Activated T-helper 2 cell treated with anti-CD3 and anti-CD28 coated beads, Interferon-gamma antibody, Interleukin-2, Interleukin-4, amounts not matched to agents 10 μg/mL and 5 μg/mL and 100 μg/mL, durations not matched to agents 14 hours and 24 hours and 36 hours (primary cell): ENCODE measurements around the gene GPR162. TPM values are rescaled to one million over a fixed set of nuclear protein-coding genes. Genes with fewer than 3 reads are reported as not detected.
A peak's percentile ranks its signal among the peaks of the same experiment; 100 is the strongest.

Experiments used
- DNase-seq: peaks from one replicate; pipeline ENCODE4 v3.0.0; 2021; ENCODE audit warnings: low spot score
- H3K27ac Mint-ChIP-seq: one replicate; pipeline ENCODE4 v1.8.0; 2021; ENCODE audit warnings: mixed read lengths
- H3K27me3 Mint-ChIP-seq: one replicate; pipeline ENCODE4 v1.8.0; 2021; ENCODE audit warnings: low read depth, mixed read lengths
- H3K36me3 Mint-ChIP-seq: one replicate; pipeline ENCODE4 v1.8.0; 2021; ENCODE audit warnings: low read depth, mixed read lengths
- H3K4me1 Mint-ChIP-seq: one replicate; pipeline ENCODE4 v1.8.0; 2021; ENCODE audit warnings: low read depth, mixed read lengths
- H3K4me3 Mint-ChIP-seq: one replicate; pipeline ENCODE4 v1.8.0; 2021; ENCODE audit warnings: low read depth, mild to moderate bottlenecking, moderate library complexity, mixed read lengths
- H3K9me3 Mint-ChIP-seq: one replicate; pipeline ENCODE4 v1.8.0; 2021; ENCODE audit warnings: mixed read lengths
- intact Hi-C: fragments of 100-400 bp; cut with micrococcal nuclease; formaldehyde crosslinking; loops from one replicate; pipeline ENCODE4 v1.15.1; 2023
- total RNA-seq: library from RNA; stranded (reverse); gene quantifications from 2 replicates; pipeline ENCODE4 v1.2.3, GENCODE V29; 2022

GPR162 gene
- total RNA-seq, 1 donor from 2014 or later = 0.11 TPM

- H3K36me3 Mint-ChIP-seq = no peaks in the 10 kb centered on the region
- intact Hi-C loops = no loop called here
- no peaks in the 10 kb centered on the region for H3K9me3 Mint-ChIP-seq
- H3K27ac Mint-ChIP-seq = no peak overlapping the region
- DNase-seq = no peak
- peaks cover under 1% of the 10 kb centered on the region for H3K27me3 Mint-ChIP-seq
- no peak overlapping the region for H3K4me3 Mint-ChIP-seq
- peaks cover 6% of the 10 kb centered on the region for H3K4me1 Mint-ChIP-seq
Measured at GRCh38 chr12:6836851-6837250, 15.2 kb downstream of the GPR162 start.

GRCh38 chr12:6837370-6838060, 15.9 kb downstream of the GPR162 start:
- intact Hi-C loops = no loop called here
- H3K4me1 Mint-ChIP-seq = peaks cover 6% of the 10 kb centered on the region
- no peak overlapping the region for H3K4me3 Mint-ChIP-seq
- no peaks in the 10 kb centered on the region for H3K9me3 Mint-ChIP-seq
- DNase-seq = no peak
- H3K36me3 Mint-ChIP-seq = no peaks in the 10 kb centered on the region
- H3K27ac Mint-ChIP-seq = no peak overlapping the region
- H3K27me3 Mint-ChIP-seq = no peaks in the 10 kb centered on the region

- Mint-ChIP-seq H3K27me3 (no peaks in the 10 kb centered on the region), H3K4me3 (no peak overlapping the region), H3K9me3 (no peaks in the 10 kb centered on the region), H3K27ac (no peak overlapping the region), H3K36me3 (no peaks in the 10 kb centered on the region), H3K4me1 (peaks cover 6% of the 10 kb centered on the region)
- no peak for DNase-seq
- intact Hi-C loops = no loop called here
Measured at GRCh38 chr12:6838854-6839253, 17.2 kb downstream of the GPR162 start.

- no peaks in the 10 kb centered on the region for H3K36me3 Mint-ChIP-seq
- peaks cover 2% of the 10 kb centered on the region for H3K4me1 Mint-ChIP-seq
- no peak overlapping the region for H3K27ac Mint-ChIP-seq
- intact Hi-C loops = no loop called here
- no peak for DNase-seq
- H3K4me3 Mint-ChIP-seq = no peak overlapping the region
- no peaks in the 10 kb centered on the region for H3K9me3 Mint-ChIP-seq
- no peaks in the 10 kb centered on the region for H3K27me3 Mint-ChIP-seq
Measured at GRCh38 chr12:6839482-6840201, 18.0 kb downstream of the GPR162 start.

- H3K4me1 Mint-ChIP-seq = peaks cover 2% of the 10 kb centered on the region
- H3K27me3 Mint-ChIP-seq = no peaks in the 10 kb centered on the region
- H3K9me3 Mint-ChIP-seq = no peaks in the 10 kb centered on the region
- H3K27ac Mint-ChIP-seq = no peak overlapping the region
- H3K4me3 Mint-ChIP-seq = no peak overlapping the region
- intact Hi-C loops = no loop called here
- no peak for DNase-seq
- no peaks in the 10 kb centered on the region for H3K36me3 Mint-ChIP-seq
Measured at GRCh38 chr12:6840330-6840729, 18.7 kb downstream of the GPR162 start.

GRCh38 chr12:6840761-6841515, 19.3 kb downstream of the GPR162 start, which contains the start of gene GNB3:
Gene GNB3 (plus strand): TSS chr12:6840925. CDS start chr12:6841288, 363 bp downstream.
- intact Hi-C loops = no loop called here
- DNase-seq = no peak
- Mint-ChIP-seq H3K9me3 (no peaks in the 10 kb centered on the region), H3K27me3 (no peaks in the 10 kb centered on the region), H3K4me1 (no peaks in the 10 kb centered on the region), H3K36me3 (no peaks in the 10 kb centered on the region), H3K27ac (no peak within 1 kb of the TSS), H3K4me3 (no peak within 1 kb of the TSS)

- DNase-seq = no peak
- no peaks in the 10 kb centered on the region for H3K27me3 Mint-ChIP-seq
- no peak overlapping the region for H3K27ac Mint-ChIP-seq
- intact Hi-C loops = no loop called here
- no peak overlapping the region for H3K4me3 Mint-ChIP-seq
- peaks cover 7% of the 10 kb centered on the region for H3K36me3 Mint-ChIP-seq
- no peaks in the 10 kb centered on the region for H3K4me1 Mint-ChIP-seq
- no peaks in the 10 kb centered on the region for H3K9me3 Mint-ChIP-seq
Measured at GRCh38 chr12:6842075-6842474, 20.5 kb downstream of the GPR162 start.

GRCh38 chr12:6843118-6843902, 21.7 kb downstream of the GPR162 start:
- intact Hi-C loops = no loop called here
- H3K4me1 Mint-ChIP-seq = peaks cover 5% of the 10 kb centered on the region
- H3K9me3 Mint-ChIP-seq = no peaks in the 10 kb centered on the region
- DNase-seq = no peak
- no peak overlapping the region for H3K4me3 Mint-ChIP-seq
- no peaks in the 10 kb centered on the region for H3K27me3 Mint-ChIP-seq
- H3K36me3 Mint-ChIP-seq = peaks cover 16% of the 10 kb centered on the region
- H3K27ac Mint-ChIP-seq = no peak overlapping the region

GRCh38 chr12:6845395-6845794, 23.8 kb downstream of the GPR162 start:
- H3K27me3 Mint-ChIP-seq = no peaks in the 10 kb centered on the region
- DNase-seq = no peak
- no peak overlapping the region for H3K27ac Mint-ChIP-seq
- no peak overlapping the region for H3K4me3 Mint-ChIP-seq
- intact Hi-C loops = no loop called here
- peaks cover 28% of the 10 kb centered on the region for H3K36me3 Mint-ChIP-seq
- H3K4me1 Mint-ChIP-seq = peaks cover 18% of the 10 kb centered on the region
- no peaks in the 10 kb centered on the region for H3K9me3 Mint-ChIP-seq

- no peak for DNase-seq
- Mint-ChIP-seq H3K4me3 (no peak overlapping the region), H3K4me1 (peaks cover 21% of the 10 kb centered on the region), H3K27me3 (no peaks in the 10 kb centered on the region), H3K27ac (no peak overlapping the region), H3K9me3 (no peaks in the 10 kb centered on the region), H3K36me3 (peaks cover 34% of the 10 kb centered on the region)
- intact Hi-C loops = no loop called here
Measured at GRCh38 chr12:6846316-6846869, 24.8 kb downstream of the GPR162 start.

GRCh38 chr12:6847676-6848075, 26.1 kb downstream of the GPR162 start:
- DNase-seq = no peak
- Mint-ChIP-seq H3K9me3 (no peaks in the 10 kb centered on the region), H3K27ac (peak overlapping the region; percentile 40), H3K27me3 (no peaks in the 10 kb centered on the region), H3K4me3 (peak overlapping the region; percentile 60), H3K4me1 (peaks cover 21% of the 10 kb centered on the region), H3K36me3 (peaks cover 34% of the 10 kb centered on the region)
- intact Hi-C loops = no loop called here

GRCh38 chr12:6849427-6849826, 27.8 kb downstream of the GPR162 start:
- no peak overlapping the region for H3K27ac Mint-ChIP-seq
- peak overlapping the region; percentile 96 for H3K4me3 Mint-ChIP-seq
- H3K4me1 Mint-ChIP-seq = peaks cover 34% of the 10 kb centered on the region
- no peak for DNase-seq
- intact Hi-C loops = no loop called here
- peaks cover 44% of the 10 kb centered on the region for H3K36me3 Mint-ChIP-seq
- H3K27me3 Mint-ChIP-seq = no peaks in the 10 kb centered on the region
- no peaks in the 10 kb centered on the region for H3K9me3 Mint-ChIP-seq
